Panc1 (cell line): ENCODE results near the gene RHD. TPM values are rescaled to one million over a fixed set of nuclear protein-coding genes. Genes with fewer than 3 reads are reported as not detected.

Source experiments
- ATAC-seq: fragments of 200-7000 bp; cut with Tn5 transposase; 2 replicates; pipeline ENCODE4 v1.9.1; 2020; ENCODE audit warnings: mild to moderate bottlenecking, moderate library complexity
- BruUV-seq: library from RNA; stranded (reverse); fragments of 400-500 nt; replicated peaks from 2 replicates; lab custom pipeline; 2021; lab: Mats Ljungman, UMichigan
- CTCF ChIA-PET: fragments of 300-600 bp; sonication (Branson Sonifier 250); formaldehyde crosslinking; loops from one replicate; lab custom pipeline; 2022; ENCODE audit warnings: antibody characterized with exemption; lab: Charles Lee
- POLR2A ChIA-PET: fragments of 300-600 bp; sonication (Branson Sonifier 250); formaldehyde crosslinking; loops from one replicate; lab custom pipeline; 2022; ENCODE audit warnings: antibody characterized with exemption; lab: Charles Lee
- DNase-seq: peaks from one replicate; pipeline ENCODE4 v3.0.0-alpha.2; 2010; ENCODE audit warnings: low read depth, low spot score
- H3K27ac ChIP-seq: 2 replicates; pipeline ENCODE4 v1.5.1; 2011; ENCODE audit warnings: mild to moderate bottlenecking, low read length, inconsistent platforms
- H3K27me3 ChIP-seq: fragments of 200-500 bp; sonication (Bioruptor generic); 2 replicates; pipeline ENCODE4 v1.6.0; 2014; ENCODE audit warnings: low read length, inconsistent platforms; ENCODE audit not compliant: control insufficient read depth, insufficient read depth
- H3K36me3 ChIP-seq: fragments of 200-500 bp; sonication (Bioruptor generic); 2 replicates; pipeline ENCODE4 v1.5.1; 2014; ENCODE audit warnings: inconsistent platforms, mild to moderate bottlenecking, low read length, moderate library complexity; ENCODE audit not compliant: control insufficient read depth, insufficient read depth
- H3K4me1 ChIP-seq: 2 replicates; pipeline ENCODE4 v1.5.1; 2011; ENCODE audit warnings: inconsistent platforms, mild to moderate bottlenecking, low read length, moderate library complexity; ENCODE audit not compliant: control insufficient read depth, insufficient read depth
- H3K4me3 ChIP-seq, 2 experiments: 2 replicates each; pipeline ENCODE4 v1.5.1; 2011 to 2012; ENCODE audit warnings: low read depth in 2 of 2, low read length in 2 of 2, mild to moderate bottlenecking in 2 of 2, inconsistent platforms in 1 of 2, moderate library complexity in 1 of 2
- H3K9me3 ChIP-seq: fragments of 200-500 bp; sonication (Bioruptor generic); 2 replicates; pipeline ENCODE4 v1.5.1; 2014; ENCODE audit warnings: low read depth, mild to moderate bottlenecking, inconsistent platforms, low read length, moderate library complexity; ENCODE audit not compliant: control insufficient read depth, insufficient read depth
- CTCF ChIP-seq: fragments of 450-650 bp; IDR thresholded peaks from 2 replicates; pipeline ENCODE4 v1.5.1; 2017; ENCODE audit warnings: mild to moderate bottlenecking
- POLR2AphosphoS5 ChIP-seq: IDR thresholded peaks from 2 replicates; pipeline ENCODE4 v1.6.1; 2012; ENCODE audit warnings: mild to moderate bottlenecking, low read depth, low read length, moderate library complexity
- SIN3A ChIP-seq: IDR thresholded peaks from 2 replicates; pipeline ENCODE4 v1.6.1; 2012; ENCODE audit warnings: low read depth, mild to moderate bottlenecking, low read length, moderate library complexity, borderline replicate concordance; ENCODE audit not compliant: insufficient read depth
- TCF7L2 ChIP-seq: IDR thresholded peaks from 2 replicates; pipeline ENCODE4 v1.6.1; 2011; ENCODE audit warnings: mild to moderate bottlenecking, low read depth, low read length, inconsistent platforms
- in situ Hi-C: cut with HindIII; loops from 2 replicates; pipeline ENCODE4 v1.10.0; 2016; ENCODE audit warnings: low sequenced_read_pairs, low pct_unique_long_range_greater_than_20kb
- intact Hi-C: fragments of 100-400 bp; cut with micrococcal nuclease; formaldehyde crosslinking; loops from one replicate; pipeline ENCODE4 v1.10.0; 2022; ENCODE audit not compliant: unreplicated experiment
- total RNA-seq: library from RNA; stranded (reverse); gene quantifications from one replicate; pipeline ENCODE4 v1.2.1, GENCODE V29; 2021; ENCODE audit not compliant: unreplicated experiment
- TF ChIP-seq, protein P1 (sequence below), 2 experiments: IDR thresholded peaks; 2 replicates each; pipeline ENCODE4 v1.6.1; 2011 to 2012; ENCODE audit warnings: low read depth in 2 of 2, control low read depth in 1 of 2, low read length in 1 of 2, mild to moderate bottlenecking in 1 of 2, moderate library complexity in 1 of 2; ENCODE audit not compliant: insufficient read depth in 1 of 2

Gene RHD
- total RNA-seq, 1 experiment from 2014 or later = not detected

DNA sequence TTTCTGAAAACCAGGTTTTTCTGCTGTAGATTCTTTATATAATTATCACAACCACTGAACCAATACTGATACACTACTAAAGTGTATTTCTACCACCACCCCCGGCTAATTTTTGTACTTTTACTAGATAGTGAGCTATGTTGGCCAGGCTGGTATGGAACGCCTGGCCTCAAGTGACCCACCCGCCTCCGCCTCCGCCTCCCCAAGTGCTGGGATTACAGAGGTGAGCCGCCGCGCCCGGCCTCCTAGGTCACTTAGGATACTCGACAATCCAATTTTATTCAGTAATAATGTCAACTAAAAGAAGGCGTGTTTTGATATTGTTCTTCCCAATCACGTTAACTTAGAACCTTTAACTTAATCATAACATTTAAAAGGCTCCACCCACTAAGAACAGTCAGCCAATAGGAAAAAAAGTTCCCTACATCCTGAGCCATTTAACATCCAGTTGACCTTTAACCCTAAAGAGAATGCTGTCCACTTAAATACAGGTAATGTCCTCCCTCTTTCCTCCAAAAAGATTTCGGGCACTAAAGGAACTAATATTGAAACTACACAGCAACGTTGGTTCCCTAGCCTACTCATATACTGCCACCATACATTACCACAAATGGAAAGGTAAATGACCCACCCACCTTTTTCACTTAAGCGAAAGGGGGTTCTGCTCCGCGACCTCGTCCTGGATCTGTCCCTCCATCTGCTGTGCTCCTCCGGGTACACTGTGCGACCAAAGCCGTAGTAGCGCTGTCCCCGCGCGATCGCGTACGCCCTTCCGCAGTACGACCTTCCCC lies 26.3 kb upstream of the RHD start:
- Histone ChIP-seq H3K9me3 (no peaks in the 10 kb centered on the region), H3K4me1 (peaks cover 18% of the 10 kb centered on the region; the same call in 1 of the 2 replicates), H3K27me3 (no peaks in the 10 kb centered on the region), H3K4me3 (peak overlapping the region; percentile 71 to 96), H3K36me3 (peaks cover 42% of the 10 kb centered on the region), H3K27ac (peak overlapping the region; percentile 92)
- intact Hi-C loops (no loop called here), in situ Hi-C loops (no loop called here)
- ChIA-PET CTCF (no interaction called here), POLR2A (interaction anchor here (0.6 kb wide), 1 partner anchor 185 kb away, joined by 4 read pairs; the partner anchor contains the start of gene MACO1)
- no TSS peak for BruUV-seq
- TF ChIP-seq TCF7L2 (no peak), POLR2AphosphoS5 (no peak), CTCF (no peak), SIN3A (no peak)
- TF ChIP-seq, protein P1, sequence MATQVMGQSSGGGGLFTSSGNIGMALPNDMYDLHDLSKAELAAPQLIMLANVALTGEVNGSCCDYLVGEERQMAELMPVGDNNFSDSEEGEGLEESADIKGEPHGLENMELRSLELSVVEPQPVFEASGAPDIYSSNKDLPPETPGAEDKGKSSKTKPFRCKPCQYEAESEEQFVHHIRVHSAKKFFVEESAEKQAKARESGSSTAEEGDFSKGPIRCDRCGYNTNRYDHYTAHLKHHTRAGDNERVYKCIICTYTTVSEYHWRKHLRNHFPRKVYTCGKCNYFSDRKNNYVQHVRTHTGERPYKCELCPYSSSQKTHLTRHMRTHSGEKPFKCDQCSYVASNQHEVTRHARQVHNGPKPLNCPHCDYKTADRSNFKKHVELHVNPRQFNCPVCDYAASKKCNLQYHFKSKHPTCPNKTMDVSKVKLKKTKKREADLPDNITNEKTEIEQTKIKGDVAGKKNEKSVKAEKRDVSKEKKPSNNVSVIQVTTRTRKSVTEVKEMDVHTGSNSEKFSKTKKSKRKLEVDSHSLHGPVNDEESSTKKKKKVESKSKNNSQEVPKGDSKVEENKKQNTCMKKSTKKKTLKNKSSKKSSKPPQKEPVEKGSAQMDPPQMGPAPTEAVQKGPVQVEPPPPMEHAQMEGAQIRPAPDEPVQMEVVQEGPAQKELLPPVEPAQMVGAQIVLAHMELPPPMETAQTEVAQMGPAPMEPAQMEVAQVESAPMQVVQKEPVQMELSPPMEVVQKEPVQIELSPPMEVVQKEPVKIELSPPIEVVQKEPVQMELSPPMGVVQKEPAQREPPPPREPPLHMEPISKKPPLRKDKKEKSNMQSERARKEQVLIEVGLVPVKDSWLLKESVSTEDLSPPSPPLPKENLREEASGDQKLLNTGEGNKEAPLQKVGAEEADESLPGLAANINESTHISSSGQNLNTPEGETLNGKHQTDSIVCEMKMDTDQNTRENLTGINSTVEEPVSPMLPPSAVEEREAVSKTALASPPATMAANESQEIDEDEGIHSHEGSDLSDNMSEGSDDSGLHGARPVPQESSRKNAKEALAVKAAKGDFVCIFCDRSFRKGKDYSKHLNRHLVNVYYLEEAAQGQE (IDR thresholded peaks at IDR 0.05; ENCODE audit: insufficient read depth in 1 of 2, low read depth in 2 of 2, low read length in 1 of 2) = no peak
- DNase-seq (no peak), ATAC-seq (no peak)

GRCh38 chr1:25246600-25247023 lies 25.7 kb upstream of the RHD start:
- no peak for DNase-seq
- ATAC-seq = no peak; the same call in 1 of the 2 replicates
- intact Hi-C loops = no loop called here

More at GRCh38 chr1:25246600-25247023, 25.7 kb upstream of the RHD start:
- Histone ChIP-seq H3K27me3 (no peaks in the 10 kb centered on the region), H3K27ac (peak overlapping the region; percentile 92), H3K36me3 (peaks cover 42% of the 10 kb centered on the region), H3K4me3 (peak overlapping the region; percentile 71 to 96), H3K9me3 (no peaks in the 10 kb centered on the region), H3K4me1 (peaks cover 17% of the 10 kb centered on the region; the same call in 1 of the 2 replicates)
- POLR2A ChIA-PET = no interaction called here
- CTCF ChIA-PET = interaction anchor here (0.6 kb wide), 1 partner anchor 500 kb away, joined by 4 read pairs; no protein-coding TSS in a partner anchor
- in situ Hi-C loops = no loop called here
- BruUV-seq = no TSS peak
- TF ChIP-seq TCF7L2 = no peak
- TF ChIP-seq SIN3A = no peak
- no peak for TF ChIP-seq POLR2AphosphoS5
- TF ChIP-seq, protein P1 (IDR thresholded peaks at IDR 0.05; ENCODE audit: insufficient read depth in 1 of 2, low read depth in 2 of 2, low read length in 1 of 2) = no peak
- TF ChIP-seq CTCF = no peak
